GM12873 (cell line): Measurements from ENCODE around the gene EPG5.

Experiments
- CTCF ChIP-seq: IDR thresholded peaks from 2 replicates; pipeline ENCODE4 v1.5.1; 2012; ENCODE audit warnings: low read depth, mild to moderate bottlenecking, moderate library complexity, low read length, control low read depth; ENCODE audit not compliant: insufficient read depth; ENCODE audit errors: missing control alignments

Gene EPG5

GRCh38 chr18:45967007-45967706 lies at the start of gene EPG5:
EPG5 (minus strand) TSS chr18:45967329; CDS start chr18:45967239, 90 bp downstream.
- TF ChIP-seq CTCF, result no peak

- TF ChIP-seq CTCF, result no peak
Observed at GRCh38 chr18:46013484-46014189, 46.5 kb upstream of the EPG5 start.

GRCh38 chr18:46010676-46011075 lies 43.5 kb upstream of the EPG5 start:
- TF ChIP-seq CTCF, result no peak

GRCh38 chr18:46010050-46010449 lies 42.9 kb upstream of the EPG5 start:
- no peak for TF ChIP-seq CTCF

GRCh38 chr18:46009125-46009840 lies 42.2 kb upstream of the EPG5 start:
- TF ChIP-seq CTCF, result no peak

GRCh38 chr18:46008531-46008930 lies 41.4 kb upstream of the EPG5 start:
- TF ChIP-seq CTCF, result no peak

- no peak for TF ChIP-seq CTCF
Observed at GRCh38 chr18:46007165-46007564, 40.0 kb upstream of the EPG5 start.
